ENCODE measurements around the gene OR51D1. TPM values are rescaled to one million over a fixed set of nuclear protein-coding genes. Genes with fewer than 3 reads are reported as not detected.

Gene OR51D1
- total RNA-seq, 1 donor from 2014 or later: not detected

DNA sequence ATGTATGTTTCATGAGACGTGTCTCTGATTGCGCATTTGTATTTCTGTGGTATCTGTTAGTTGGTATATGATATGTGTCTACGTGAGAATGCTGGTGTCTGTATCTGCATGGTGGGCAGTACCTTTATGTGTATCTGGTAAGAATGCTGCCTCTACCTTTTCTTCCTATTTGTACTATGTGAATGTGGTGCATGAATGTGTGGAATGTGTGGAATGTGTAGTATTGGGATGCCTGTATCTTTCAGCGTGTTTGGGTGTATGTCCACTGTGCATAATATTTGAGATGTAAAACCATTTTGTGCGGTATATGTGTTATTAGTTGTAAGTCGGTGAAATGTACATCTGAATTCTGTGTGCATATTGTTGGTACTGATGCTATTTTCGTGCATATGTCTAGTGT lies 4.2 kb downstream of the OR51D1 start:
- H3K9me3 ChIP-seq (replicated peaks): no peaks in the 10 kb centered on the region
- H3K4me3 ChIP-seq: no peak overlapping the region
- no peak for DNase-seq
- H3K36me3 ChIP-seq: no peaks in the 10 kb centered on the region
- H3K27me3 ChIP-seq (ENCODE audit: low read depth): no peaks in the 10 kb centered on the region
- intact Hi-C loops (cut with micrococcal nuclease): loop anchor here (10.0 kb wide), 1 partner anchor 53 kb away; the partner anchor contains the start of gene OR51E2
- no peak for TF ChIP-seq CTCF (IDR thresholded peaks at IDR 0.05; ENCODE audit: borderline replicate concordance)
- peaks cover 56% of the 10 kb centered on the region for H3K4me1 ChIP-seq
- H3K27ac ChIP-seq (replicated peaks): peak overlapping the region; percentile 89

GRCh38 chr11:4642043-4642442 lies 4.8 kb downstream of the OR51D1 start:
- Histone ChIP-seq H3K36me3 (no peaks in the 10 kb centered on the region), H3K27me3 (ENCODE audit: low read depth) (no peaks in the 10 kb centered on the region), H3K4me1 (peaks cover 60% of the 10 kb centered on the region), H3K27ac (replicated peaks) (peak overlapping the region; percentile 89), H3K4me3 (no peak overlapping the region), H3K9me3 (replicated peaks) (no peaks in the 10 kb centered on the region)
- intact Hi-C loops (cut with micrococcal nuclease): loop anchor here (10.0 kb wide), 1 partner anchor 53 kb away; the partner anchor contains the start of gene OR51E2
- no peak for TF ChIP-seq CTCF (IDR thresholded peaks at IDR 0.05; ENCODE audit: borderline replicate concordance)
- DNase-seq: no peak

- H3K36me3 ChIP-seq: no peaks in the 10 kb centered on the region
- TF ChIP-seq CTCF (IDR thresholded peaks at IDR 0.05; ENCODE audit: borderline replicate concordance): no peak
- intact Hi-C loops (cut with micrococcal nuclease): loop anchor here (10.0 kb wide), 1 partner anchor 52 kb away; the partner anchor contains the start of gene OR51E2
- H3K4me3 ChIP-seq: peak overlapping the region; percentile 62
- peak; percentile 43 for DNase-seq
- H3K27me3 ChIP-seq (ENCODE audit: low read depth): no peaks in the 10 kb centered on the region
- H3K9me3 ChIP-seq (replicated peaks): no peaks in the 10 kb centered on the region
- peak overlapping the region; percentile 89 for H3K27ac ChIP-seq (replicated peaks)
- peaks cover 65% of the 10 kb centered on the region for H3K4me1 ChIP-seq
Measured at GRCh38 chr11:4643076-4643475, 5.8 kb downstream of the OR51D1 start.

- intact Hi-C loops (cut with micrococcal nuclease): loop anchor here (10.0 kb wide), 1 partner anchor 51 kb away; the partner anchor contains the start of gene OR51E2
- no peaks in the 10 kb centered on the region for H3K36me3 ChIP-seq
- peak within 1 kb of the TSS; percentile 62 for H3K4me3 ChIP-seq
- no peak for TF ChIP-seq CTCF (IDR thresholded peaks at IDR 0.05; ENCODE audit: borderline replicate concordance)
- no peaks in the 10 kb centered on the region for H3K9me3 ChIP-seq (replicated peaks)
- H3K4me1 ChIP-seq: peaks cover 71% of the 10 kb centered on the region
- no peaks in the 10 kb centered on the region for H3K27me3 ChIP-seq (ENCODE audit: low read depth)
- no peak for DNase-seq
- peak within 1 kb of the TSS; percentile 89 for H3K27ac ChIP-seq (replicated peaks)
Measured at GRCh38 chr11:4643682-4644081, 6.4 kb downstream of the OR51D1 start, which contains the start of gene OR51E1. Gene OR51E1 (plus strand): TSS chr11:4643982. CDS start chr11:4652527, 8,545 bp downstream.

- peaks cover 74% of the 10 kb centered on the region for H3K4me1 ChIP-seq
- no peaks in the 10 kb centered on the region for H3K36me3 ChIP-seq
- H3K4me3 ChIP-seq: peak overlapping the region; percentile 62
- DNase-seq: no peak
- no peaks in the 10 kb centered on the region for H3K27me3 ChIP-seq (ENCODE audit: low read depth)
- no peak for TF ChIP-seq CTCF (IDR thresholded peaks at IDR 0.05; ENCODE audit: borderline replicate concordance)
- intact Hi-C loops (cut with micrococcal nuclease): loop anchor here (10.0 kb wide), 1 partner anchor 51 kb away; the partner anchor contains the start of gene OR51E2
- peak overlapping the region; percentile 89 for H3K27ac ChIP-seq (replicated peaks)
- no peaks in the 10 kb centered on the region for H3K9me3 ChIP-seq (replicated peaks)
Measured at GRCh38 chr11:4644233-4644632, 7.0 kb downstream of the OR51D1 start.
